Right lobe of liver (tissue), 4 donors: ENCODE results near the gene ITM2B.

Experiments used
- POLR2A ChIP-seq: fragments of 450-650 bp; IDR thresholded peaks from one replicate; pipeline ENCODE4 v1.6.1; 2017; ENCODE audit warnings: antibody characterized with exemption, mild to moderate bottlenecking
- TF ChIP-seq, protein P1 (sequence below), 4 donors: fragments of 200-600 bp in 3 of 4; fragments of 450-650 bp in 1 of 4; IDR thresholded peaks; one replicate each; pipeline versions ENCODE4 v1.5.1 to v1.8.0; 2016 to 2022; ENCODE audit warnings: antibody characterized with exemption in 4 of 4, mild to moderate bottlenecking in 2 of 4
- donor health status: DM: no; HTN: no; CAD: no.
- donor health status: DM: no; HTN: no; CAD: no.
- donor health status: DM: no; HTN: yes; CAD: no.

DNA sequence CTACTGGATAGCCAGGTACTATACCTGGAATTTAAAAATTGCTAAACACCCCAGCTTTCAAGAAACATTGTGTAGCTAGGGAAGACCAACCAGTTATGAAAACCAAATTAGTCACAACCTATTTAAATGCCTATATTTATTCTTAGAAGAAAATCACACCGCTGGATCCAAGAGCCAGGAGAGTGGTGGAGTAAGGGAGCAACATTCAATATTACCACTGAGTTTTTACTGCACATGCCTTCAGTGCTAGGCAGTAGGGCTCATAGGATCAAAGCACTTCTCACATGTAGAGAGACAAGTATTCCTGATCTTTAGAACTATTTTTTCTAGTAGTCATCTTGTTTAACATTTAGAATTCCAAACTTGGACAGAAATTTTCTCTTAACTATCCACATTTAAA lies 11.2 kb downstream of the ITM2B start:
- TF ChIP-seq POLR2A: no peak
- TF ChIP-seq, protein P1, sequence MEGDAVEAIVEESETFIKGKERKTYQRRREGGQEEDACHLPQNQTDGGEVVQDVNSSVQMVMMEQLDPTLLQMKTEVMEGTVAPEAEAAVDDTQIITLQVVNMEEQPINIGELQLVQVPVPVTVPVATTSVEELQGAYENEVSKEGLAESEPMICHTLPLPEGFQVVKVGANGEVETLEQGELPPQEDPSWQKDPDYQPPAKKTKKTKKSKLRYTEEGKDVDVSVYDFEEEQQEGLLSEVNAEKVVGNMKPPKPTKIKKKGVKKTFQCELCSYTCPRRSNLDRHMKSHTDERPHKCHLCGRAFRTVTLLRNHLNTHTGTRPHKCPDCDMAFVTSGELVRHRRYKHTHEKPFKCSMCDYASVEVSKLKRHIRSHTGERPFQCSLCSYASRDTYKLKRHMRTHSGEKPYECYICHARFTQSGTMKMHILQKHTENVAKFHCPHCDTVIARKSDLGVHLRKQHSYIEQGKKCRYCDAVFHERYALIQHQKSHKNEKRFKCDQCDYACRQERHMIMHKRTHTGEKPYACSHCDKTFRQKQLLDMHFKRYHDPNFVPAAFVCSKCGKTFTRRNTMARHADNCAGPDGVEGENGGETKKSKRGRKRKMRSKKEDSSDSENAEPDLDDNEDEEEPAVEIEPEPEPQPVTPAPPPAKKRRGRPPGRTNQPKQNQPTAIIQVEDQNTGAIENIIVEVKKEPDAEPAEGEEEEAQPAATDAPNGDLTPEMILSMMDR (IDR thresholded peaks at IDR 0.05): no peak
